Measurements from ENCODE around the gene ZYX. TPM values are rescaled to one million over a fixed set of nuclear protein-coding genes. Genes with fewer than 3 reads are reported as not detected.

Gene ZYX
- total RNA-seq, 1 experiment from 2014 or later, result 179 TPM

DNA sequence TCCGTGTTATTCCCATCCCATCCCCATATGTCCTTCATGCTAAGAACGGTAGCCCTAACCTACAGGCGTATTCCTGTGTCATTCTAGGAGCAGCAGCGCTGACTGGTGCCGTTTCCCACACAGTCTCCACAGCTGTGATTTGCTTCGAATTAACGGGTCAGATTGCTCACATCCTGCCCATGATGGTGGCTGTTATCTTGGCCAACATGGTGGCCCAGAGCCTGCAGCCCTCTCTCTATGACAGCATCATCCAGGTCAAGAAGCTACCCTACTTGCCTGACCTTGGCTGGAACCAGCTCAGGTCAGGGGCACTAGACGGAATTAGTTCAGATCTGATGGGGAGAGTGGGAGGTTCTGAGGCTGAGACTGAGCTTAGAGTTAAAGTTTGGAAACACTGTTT is 39.3 kb upstream of the ZYX start (continued):
- TF ChIP-seq, protein P1, sequence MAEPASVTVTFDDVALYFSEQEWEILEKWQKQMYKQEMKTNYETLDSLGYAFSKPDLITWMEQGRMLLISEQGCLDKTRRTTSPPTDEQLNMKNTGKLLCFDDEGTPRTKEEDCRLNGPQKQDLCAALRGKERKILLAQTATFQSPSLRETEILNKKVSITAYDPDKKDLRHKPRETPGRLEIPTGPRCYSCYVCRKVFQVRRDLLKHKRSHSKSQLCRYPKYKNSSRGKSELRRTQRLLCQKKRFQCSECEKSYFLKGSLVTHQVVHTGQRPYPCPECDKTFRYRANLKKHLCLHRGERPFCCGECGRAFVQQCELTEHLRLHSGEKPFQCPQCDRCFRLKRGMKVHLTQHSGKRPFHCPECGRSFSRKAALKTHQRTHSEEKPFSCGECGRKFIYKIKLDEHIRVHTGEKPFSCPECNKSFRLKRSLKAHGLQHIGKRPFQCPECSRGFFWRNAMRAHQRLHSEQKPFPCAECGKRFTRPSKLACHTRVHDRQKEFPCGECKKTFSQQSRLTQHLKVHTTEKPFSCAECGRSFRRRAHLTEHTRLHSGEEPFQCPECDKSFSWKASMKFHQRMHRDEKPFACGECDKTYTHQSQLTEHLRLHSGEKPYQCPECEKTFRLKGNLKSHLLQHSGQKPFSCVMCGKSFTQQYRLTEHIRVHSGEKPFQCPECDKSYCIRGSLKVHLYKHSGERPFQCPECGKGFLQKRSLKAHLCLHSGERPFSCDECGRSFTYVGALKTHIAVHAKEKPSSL (CRISPR knock-in tag; conservative IDR thresholded peaks at IDR 0.05), result no peak
- TF ChIP-seq HMGA2 (CRISPR knock-in tag; IDR thresholded peaks at IDR 0.05) (no peak), ETV6 (CRISPR knock-in tag; IDR thresholded peaks at IDR 0.05) (no peak), TEAD1 (CRISPR knock-in tag; IDR thresholded peaks at IDR 0.05) (no peak), TP53 (CRISPR knock-in tag; IDR thresholded peaks at IDR 0.05) (no peak)
- TF ChIP-seq, protein P2, sequence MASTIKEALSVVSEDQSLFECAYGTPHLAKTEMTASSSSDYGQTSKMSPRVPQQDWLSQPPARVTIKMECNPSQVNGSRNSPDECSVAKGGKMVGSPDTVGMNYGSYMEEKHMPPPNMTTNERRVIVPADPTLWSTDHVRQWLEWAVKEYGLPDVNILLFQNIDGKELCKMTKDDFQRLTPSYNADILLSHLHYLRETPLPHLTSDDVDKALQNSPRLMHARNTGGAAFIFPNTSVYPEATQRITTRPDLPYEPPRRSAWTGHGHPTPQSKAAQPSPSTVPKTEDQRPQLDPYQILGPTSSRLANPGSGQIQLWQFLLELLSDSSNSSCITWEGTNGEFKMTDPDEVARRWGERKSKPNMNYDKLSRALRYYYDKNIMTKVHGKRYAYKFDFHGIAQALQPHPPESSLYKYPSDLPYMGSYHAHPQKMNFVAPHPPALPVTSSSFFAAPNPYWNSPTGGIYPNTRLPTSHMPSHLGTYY (CRISPR knock-in tag; IDR thresholded peaks at IDR 0.05), result no peak

DNA sequence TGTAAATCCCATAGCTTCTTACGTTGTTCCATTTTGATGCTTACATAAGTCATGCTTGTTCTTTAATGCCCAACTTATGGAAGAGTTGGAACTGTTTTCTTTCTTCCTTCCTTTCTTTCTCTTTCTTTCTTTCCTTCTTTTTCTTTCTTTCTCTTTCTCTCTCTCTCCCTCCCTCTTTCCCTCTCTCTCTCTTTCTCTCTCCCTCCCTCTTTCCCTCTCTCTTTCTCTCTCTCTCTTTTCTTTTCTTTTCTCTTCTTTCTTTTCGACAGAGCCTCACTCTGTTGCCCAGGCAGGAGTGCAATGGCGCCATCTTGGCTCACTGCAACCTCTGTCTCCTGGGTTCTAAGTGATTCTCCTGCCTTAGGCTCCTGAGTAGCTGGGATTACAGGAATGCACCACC is 37.5 kb upstream of the ZYX start:
- Mint-ChIP-seq H3K4me3 (no peak overlapping the region), H3K36me3 (no peaks in the 10 kb centered on the region), H3K4me1 (peaks cover 20% of the 10 kb centered on the region), H3K9me3 (peaks cover 5% of the 10 kb centered on the region; the same call in 1 of the 2 replicates), H3K27me3 (ENCODE audit: low read depth) (peaks cover 21% of the 10 kb centered on the region), H3K27ac (no peak overlapping the region)
- DNase-seq (ENCODE audit: low spot score) (no peak), ATAC-seq (no peak)
- TF ChIP-seq, protein P3, sequence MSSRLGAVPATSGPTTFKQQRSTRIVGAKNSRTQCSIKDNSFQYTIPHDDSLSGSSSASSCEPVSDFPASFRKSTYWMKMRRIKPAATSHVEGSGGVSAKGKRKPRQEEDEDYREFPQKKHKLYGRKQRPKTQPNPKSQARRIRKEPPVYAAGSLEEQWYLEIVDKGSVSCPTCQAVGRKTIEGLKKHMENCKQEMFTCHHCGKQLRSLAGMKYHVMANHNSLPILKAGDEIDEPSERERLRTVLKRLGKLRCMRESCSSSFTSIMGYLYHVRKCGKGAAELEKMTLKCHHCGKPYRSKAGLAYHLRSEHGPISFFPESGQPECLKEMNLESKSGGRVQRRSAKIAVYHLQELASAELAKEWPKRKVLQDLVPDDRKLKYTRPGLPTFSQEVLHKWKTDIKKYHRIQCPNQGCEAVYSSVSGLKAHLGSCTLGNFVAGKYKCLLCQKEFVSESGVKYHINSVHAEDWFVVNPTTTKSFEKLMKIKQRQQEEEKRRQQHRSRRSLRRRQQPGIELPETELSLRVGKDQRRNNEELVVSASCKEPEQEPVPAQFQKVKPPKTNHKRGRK (CRISPR knock-in tag; IDR thresholded peaks at IDR 0.05; ENCODE audit: borderline replicate concordance), result peak; percentile 92
- TF ChIP-seq ZBTB21 (CRISPR knock-in tag; IDR thresholded peaks at IDR 0.05; ENCODE audit: borderline replicate concordance), result no peak
- POLR2A ChIA-PET, result interaction anchor here (0.7 kb wide), 1 partner anchor 90 kb away, joined by 3 read pairs; no protein-coding TSS in a partner anchor
- CTCF ChIA-PET, result interaction anchor here (0.6 to 0.9 kb wide), 2 partner anchors 30 to 37 kb away, joined by 3 to 4 read pairs; no protein-coding TSS in a partner anchor

DNA sequence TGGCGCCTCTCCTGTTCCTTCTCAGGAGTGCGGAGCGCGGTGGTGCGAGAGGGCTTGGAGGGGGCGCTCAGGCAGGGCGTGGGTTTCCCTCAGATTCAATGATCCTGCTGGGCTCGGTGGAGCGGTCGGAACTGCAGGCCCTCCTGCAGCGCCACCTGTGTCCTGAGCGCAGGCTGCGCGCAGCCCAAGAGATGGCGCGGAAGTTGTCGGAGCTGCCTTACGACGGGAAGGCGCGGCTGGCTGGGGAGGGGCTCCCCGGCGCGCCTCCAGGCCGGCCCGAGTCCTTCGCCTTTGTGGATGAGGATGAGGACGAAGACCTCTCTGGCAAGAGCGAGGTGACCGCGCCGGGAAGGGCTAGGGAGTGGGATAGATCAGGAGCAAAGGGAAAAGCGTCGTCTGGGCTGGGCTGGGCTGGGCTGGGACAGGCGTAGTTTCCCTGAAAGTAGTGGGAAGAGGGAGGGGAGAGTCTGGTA is 35.7 kb upstream of the ZYX start:
- H3K4me1 Mint-ChIP-seq, result peaks cover 20% of the 10 kb centered on the region
- H3K4me3 Mint-ChIP-seq, result peak overlapping the region; percentile 79
- ATAC-seq (peak; percentile 93), DNase-seq (ENCODE audit: low spot score) (peak; percentile 82)
- H3K27me3 Mint-ChIP-seq (ENCODE audit: low read depth), result peaks cover 21% of the 10 kb centered on the region
- H3K9me3 Mint-ChIP-seq, result peaks cover 5% of the 10 kb centered on the region; the same call in 1 of the 2 replicates
- 0 out of 2 replicates have a peak overlapping the region, but pooled peaks have one; percentile 40 for H3K27ac Mint-ChIP-seq
- CTCF ChIA-PET, result interaction anchor here (0.6 to 2.7 kb wide), 27 partner anchors 9 to 429 kb away, joined by 3 to 30 read pairs (median 5); partner anchors contain the start of genes CLCN1 and FAM131B
- POLR2A ChIA-PET, result interaction anchor here (0.8 to 1.1 kb wide), 5 partner anchors 10 to 26 kb away, joined by 3 to 4 read pairs (median 3); no protein-coding TSS in a partner anchor
- no peaks in the 10 kb centered on the region for H3K36me3 Mint-ChIP-seq
- TF ChIP-seq, protein P3 (CRISPR knock-in tag; IDR thresholded peaks at IDR 0.05; ENCODE audit: borderline replicate concordance), result no peak
- TF ChIP-seq GTF2I (CRISPR knock-in tag; conservative IDR thresholded peaks at IDR 0.05) (no peak), TEAD1 (CRISPR knock-in tag; IDR thresholded peaks at IDR 0.05) (0 out of 2 replicates have a peak, but pooled peaks have one; percentile 29), ZNF423 (CRISPR knock-in tag; IDR thresholded peaks at IDR 0.05) (peak; percentile 83), ETV6 (CRISPR knock-in tag; IDR thresholded peaks at IDR 0.05) (peak; percentile 80; the same call in 1 of the 2 replicates), PRRX2 (CRISPR knock-in tag; IDR thresholded peaks at IDR 0.05) (no peak), SMAD4 (CRISPR knock-in tag; IDR thresholded peaks at IDR 0.05) (no peak), ZBTB21 (CRISPR knock-in tag; IDR thresholded peaks at IDR 0.05; ENCODE audit: borderline replicate concordance) (peak; percentile 83), ZNF138 (CRISPR knock-in tag; conservative IDR thresholded peaks at IDR 0.05) (0 out of 2 replicates have a peak, but pooled peaks have one; percentile 37)
- TF ChIP-seq, protein P4, sequence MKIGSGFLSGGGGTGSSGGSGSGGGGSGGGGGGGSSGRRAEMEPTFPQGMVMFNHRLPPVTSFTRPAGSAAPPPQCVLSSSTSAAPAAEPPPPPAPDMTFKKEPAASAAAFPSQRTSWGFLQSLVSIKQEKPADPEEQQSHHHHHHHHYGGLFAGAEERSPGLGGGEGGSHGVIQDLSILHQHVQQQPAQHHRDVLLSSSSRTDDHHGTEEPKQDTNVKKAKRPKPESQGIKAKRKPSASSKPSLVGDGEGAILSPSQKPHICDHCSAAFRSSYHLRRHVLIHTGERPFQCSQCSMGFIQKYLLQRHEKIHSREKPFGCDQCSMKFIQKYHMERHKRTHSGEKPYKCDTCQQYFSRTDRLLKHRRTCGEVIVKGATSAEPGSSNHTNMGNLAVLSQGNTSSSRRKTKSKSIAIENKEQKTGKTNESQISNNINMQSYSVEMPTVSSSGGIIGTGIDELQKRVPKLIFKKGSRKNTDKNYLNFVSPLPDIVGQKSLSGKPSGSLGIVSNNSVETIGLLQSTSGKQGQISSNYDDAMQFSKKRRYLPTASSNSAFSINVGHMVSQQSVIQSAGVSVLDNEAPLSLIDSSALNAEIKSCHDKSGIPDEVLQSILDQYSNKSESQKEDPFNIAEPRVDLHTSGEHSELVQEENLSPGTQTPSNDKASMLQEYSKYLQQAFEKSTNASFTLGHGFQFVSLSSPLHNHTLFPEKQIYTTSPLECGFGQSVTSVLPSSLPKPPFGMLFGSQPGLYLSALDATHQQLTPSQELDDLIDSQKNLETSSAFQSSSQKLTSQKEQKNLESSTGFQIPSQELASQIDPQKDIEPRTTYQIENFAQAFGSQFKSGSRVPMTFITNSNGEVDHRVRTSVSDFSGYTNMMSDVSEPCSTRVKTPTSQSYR (CRISPR knock-in tag; IDR thresholded peaks at IDR 0.05), result peak; percentile 31; the same call in 1 of the 2 replicates
- TF ChIP-seq, protein P5, sequence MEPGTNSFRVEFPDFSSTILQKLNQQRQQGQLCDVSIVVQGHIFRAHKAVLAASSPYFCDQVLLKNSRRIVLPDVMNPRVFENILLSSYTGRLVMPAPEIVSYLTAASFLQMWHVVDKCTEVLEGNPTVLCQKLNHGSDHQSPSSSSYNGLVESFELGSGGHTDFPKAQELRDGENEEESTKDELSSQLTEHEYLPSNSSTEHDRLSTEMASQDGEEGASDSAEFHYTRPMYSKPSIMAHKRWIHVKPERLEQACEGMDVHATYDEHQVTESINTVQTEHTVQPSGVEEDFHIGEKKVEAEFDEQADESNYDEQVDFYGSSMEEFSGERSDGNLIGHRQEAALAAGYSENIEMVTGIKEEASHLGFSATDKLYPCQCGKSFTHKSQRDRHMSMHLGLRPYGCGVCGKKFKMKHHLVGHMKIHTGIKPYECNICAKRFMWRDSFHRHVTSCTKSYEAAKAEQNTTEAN (CRISPR knock-in tag; IDR thresholded peaks at IDR 0.05), result 0 out of 2 replicates have a peak, but pooled peaks have one; percentile 25
- TF ChIP-seq, protein P6, sequence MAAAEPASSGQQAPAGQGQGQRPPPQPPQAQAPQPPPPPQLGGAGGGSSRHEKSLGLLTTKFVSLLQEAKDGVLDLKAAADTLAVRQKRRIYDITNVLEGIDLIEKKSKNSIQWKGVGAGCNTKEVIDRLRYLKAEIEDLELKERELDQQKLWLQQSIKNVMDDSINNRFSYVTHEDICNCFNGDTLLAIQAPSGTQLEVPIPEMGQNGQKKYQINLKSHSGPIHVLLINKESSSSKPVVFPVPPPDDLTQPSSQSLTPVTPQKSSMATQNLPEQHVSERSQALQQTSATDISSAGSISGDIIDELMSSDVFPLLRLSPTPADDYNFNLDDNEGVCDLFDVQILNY (CRISPR knock-in tag; IDR thresholded peaks at IDR 0.05), result 0 out of 2 replicates have a peak, but pooled peaks have one; percentile 38
- TF ChIP-seq, protein P7, sequence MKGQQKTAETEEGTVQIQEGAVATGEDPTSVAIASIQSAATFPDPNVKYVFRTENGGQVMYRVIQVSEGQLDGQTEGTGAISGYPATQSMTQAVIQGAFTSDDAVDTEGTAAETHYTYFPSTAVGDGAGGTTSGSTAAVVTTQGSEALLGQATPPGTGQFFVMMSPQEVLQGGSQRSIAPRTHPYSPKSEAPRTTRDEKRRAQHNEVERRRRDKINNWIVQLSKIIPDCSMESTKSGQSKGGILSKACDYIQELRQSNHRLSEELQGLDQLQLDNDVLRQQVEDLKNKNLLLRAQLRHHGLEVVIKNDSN (CRISPR knock-in tag; IDR thresholded peaks at IDR 0.05), result no peak

All from WTC11 (cell line).